ENCODE data around the gene GLT1D1.

- TF ChIP-seq, protein P1, sequence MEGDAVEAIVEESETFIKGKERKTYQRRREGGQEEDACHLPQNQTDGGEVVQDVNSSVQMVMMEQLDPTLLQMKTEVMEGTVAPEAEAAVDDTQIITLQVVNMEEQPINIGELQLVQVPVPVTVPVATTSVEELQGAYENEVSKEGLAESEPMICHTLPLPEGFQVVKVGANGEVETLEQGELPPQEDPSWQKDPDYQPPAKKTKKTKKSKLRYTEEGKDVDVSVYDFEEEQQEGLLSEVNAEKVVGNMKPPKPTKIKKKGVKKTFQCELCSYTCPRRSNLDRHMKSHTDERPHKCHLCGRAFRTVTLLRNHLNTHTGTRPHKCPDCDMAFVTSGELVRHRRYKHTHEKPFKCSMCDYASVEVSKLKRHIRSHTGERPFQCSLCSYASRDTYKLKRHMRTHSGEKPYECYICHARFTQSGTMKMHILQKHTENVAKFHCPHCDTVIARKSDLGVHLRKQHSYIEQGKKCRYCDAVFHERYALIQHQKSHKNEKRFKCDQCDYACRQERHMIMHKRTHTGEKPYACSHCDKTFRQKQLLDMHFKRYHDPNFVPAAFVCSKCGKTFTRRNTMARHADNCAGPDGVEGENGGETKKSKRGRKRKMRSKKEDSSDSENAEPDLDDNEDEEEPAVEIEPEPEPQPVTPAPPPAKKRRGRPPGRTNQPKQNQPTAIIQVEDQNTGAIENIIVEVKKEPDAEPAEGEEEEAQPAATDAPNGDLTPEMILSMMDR (conservative IDR thresholded peaks at IDR 0.05; ENCODE audit: low read length): no peak
- no peak for TF ChIP-seq EZH2phosphoT487 (IDR thresholded peaks at IDR 0.05; ENCODE audit: borderline replicate concordance, low read depth, low read length)
These were observed 171.8 kb downstream of the GLT1D1 start for GRCh38 chr12:129025055-129025454.
